ENCODE data around the gene DNAJB13.

- TF ChIP-seq EZH2 (IDR thresholded peaks at IDR 0.05; ENCODE audit: insufficient read depth, low read length) (no peak), CTCF (IDR thresholded peaks at IDR 0.05; ENCODE audit: insufficient read depth, low read depth, low read length) (no peak)
Observed at GRCh38 chr11:73951797-73952196, 971 bp downstream of the DNAJB13 start.
